ENCODE data around the gene GJB1.

GRCh38 chrX:71216485-71216884 lies 6.5 kb upstream of the GJB1 start:
- TF ChIP-seq CTCF (IDR thresholded peaks at IDR 0.05) (no peak), POLR2A (IDR thresholded peaks at IDR 0.05) (no peak)

Measured in heart left ventricle (tissue), 13 donors.